MCF 10A (cell line): ENCODE data around the gene ADGRF5. TPM values are rescaled to one million over a fixed set of nuclear protein-coding genes. Genes with fewer than 3 reads are reported as not detected.
A peak's percentile ranks its signal among the peaks of the same experiment; 100 is the strongest.

Source experiments
- BruUV-seq: library from RNA; stranded (reverse); fragments of 400-500 nt; replicated peaks from 2 replicates; lab custom pipeline; 2021; lab: Mats Ljungman, UMichigan
- CTCF ChIA-PET: fragments of 300-600 bp; sonication (Branson Sonifier 250); formaldehyde crosslinking; extraction: SDS; loops from one replicate; lab custom pipeline; 2021; ENCODE audit warnings: antibody characterized with exemption, inconsistent platforms; lab: Yijun Ruan, JAX
- POLR2A ChIA-PET: fragments of 300-600, 350-650 bp; sonication (Branson Sonifier 250); formaldehyde crosslinking; extraction: SDS; loops from one replicate; lab custom pipeline; 2020; ENCODE audit warnings: antibody characterized with exemption, inconsistent platforms; lab: Yijun Ruan, JAX
- DNase-seq: peaks from one replicate; pipeline ENCODE4 v3.0.0-alpha.2; 2018; ENCODE audit not compliant: unreplicated experiment
- H3K27ac Mint-ChIP-seq: one replicate; pipeline ENCODE4 v1.8.0; 2022; ENCODE audit warnings: mild to moderate bottlenecking, low read depth, mixed read lengths; ENCODE audit not compliant: unreplicated experiment
- H3K27me3 Mint-ChIP-seq: one replicate; pipeline ENCODE4 v1.8.0; 2022; ENCODE audit warnings: mixed read lengths; ENCODE audit not compliant: insufficient read depth, unreplicated experiment
- H3K36me3 Mint-ChIP-seq: one replicate; pipeline ENCODE4 v1.8.0; 2022; ENCODE audit warnings: mild to moderate bottlenecking, moderate library complexity, mixed read lengths; ENCODE audit not compliant: insufficient read depth, unreplicated experiment
- H3K4me1 Mint-ChIP-seq: one replicate; pipeline ENCODE4 v1.8.0; 2022; ENCODE audit warnings: mixed read lengths; ENCODE audit not compliant: insufficient read depth, unreplicated experiment
- H3K4me3 Mint-ChIP-seq: one replicate; pipeline ENCODE4 v1.8.0; 2022; ENCODE audit warnings: mild to moderate bottlenecking, moderate library complexity, mixed read lengths; ENCODE audit not compliant: unreplicated experiment
- H3K9me3 Mint-ChIP-seq: one replicate; pipeline ENCODE4 v1.8.0; 2022; ENCODE audit warnings: mixed read lengths; ENCODE audit not compliant: unreplicated experiment
- CTCF ChIP-seq: fragments of 200-600 bp; IDR thresholded peaks from one replicate; pipeline ENCODE4 v1.8.0; 2022; ENCODE audit warnings: antibody characterized with exemption, mild to moderate bottlenecking; ENCODE audit not compliant: unreplicated experiment
- intact Hi-C: fragments of 100-400 bp; cut with micrococcal nuclease; formaldehyde crosslinking; loops from 2 replicates; pipeline ENCODE4 v1.14.1; 2022
- total RNA-seq: library from RNA; stranded (reverse); gene quantifications from 2 replicates; pipeline ENCODE4 v1.2.3, GENCODE V29; 2022

Gene ADGRF5
- total RNA-seq, 1 experiment from 2014 or later: not detected

- Mint-ChIP-seq H3K27me3 (no peaks in the 10 kb centered on the region), H3K4me3 (no peak overlapping the region), H3K9me3 (no peaks in the 10 kb centered on the region), H3K4me1 (peaks cover 2% of the 10 kb centered on the region), H3K27ac (no peak overlapping the region), H3K36me3 (no peaks in the 10 kb centered on the region)
- CTCF ChIA-PET: no interaction called here
- no TSS peak for BruUV-seq
- POLR2A ChIA-PET: no interaction called here
- intact Hi-C loops: no loop called here
- DNase-seq: no peak
- no peak for TF ChIP-seq CTCF
These were observed 28.1 kb downstream of the ADGRF5 start for GRCh38 chr6:46893648-46894047.

- Mint-ChIP-seq H3K4me3 (no peak overlapping the region), H3K9me3 (no peaks in the 10 kb centered on the region), H3K27ac (no peak overlapping the region), H3K4me1 (peaks cover 11% of the 10 kb centered on the region), H3K27me3 (no peaks in the 10 kb centered on the region), H3K36me3 (no peaks in the 10 kb centered on the region)
- no TSS peak for BruUV-seq
- DNase-seq: no peak
- POLR2A ChIA-PET: interaction anchor here (0.5 to 0.6 kb wide), 2 partner anchors 24 to 139 kb away, joined by 3 read pairs; no protein-coding TSS in a partner anchor
- CTCF ChIA-PET: no interaction called here
- no peak for TF ChIP-seq CTCF
- intact Hi-C loops: no loop called here
These were observed 30.4 kb downstream of the ADGRF5 start for GRCh38 chr6:46891252-46891795.

DNA sequence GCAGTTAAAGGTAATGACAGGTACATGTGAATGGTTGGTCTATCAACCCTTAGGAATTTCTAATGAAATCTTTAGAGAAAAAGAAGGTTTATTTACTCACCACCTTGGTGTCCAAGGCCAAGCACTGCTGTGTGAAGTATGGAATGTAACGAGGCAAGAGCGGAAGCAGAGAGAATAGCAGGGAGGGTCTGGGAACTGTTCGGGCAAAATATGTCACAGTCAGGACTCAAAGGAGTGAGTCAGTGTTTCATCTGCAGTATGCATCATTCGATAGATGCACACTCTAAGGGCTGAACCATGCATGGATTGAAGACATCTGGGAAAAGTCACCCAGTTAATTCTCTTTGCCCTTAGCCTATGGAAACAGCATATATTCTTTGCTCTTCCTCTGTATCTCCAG is 33.2 kb downstream of the ADGRF5 start:
- POLR2A ChIA-PET: interaction anchor here (1.0 kb wide), 1 partner anchor 12 kb away, joined by 3 read pairs; no protein-coding TSS in a partner anchor
- intact Hi-C loops: no loop called here
- BruUV-seq: no TSS peak
- no peak overlapping the region for H3K4me3 Mint-ChIP-seq
- peak; percentile 47 for DNase-seq
- no peak overlapping the region for H3K27ac Mint-ChIP-seq
- no peaks in the 10 kb centered on the region for H3K9me3 Mint-ChIP-seq
- no peak for TF ChIP-seq CTCF
- H3K27me3 Mint-ChIP-seq: no peaks in the 10 kb centered on the region
- peaks cover 11% of the 10 kb centered on the region for H3K4me1 Mint-ChIP-seq
- no peaks in the 10 kb centered on the region for H3K36me3 Mint-ChIP-seq
- CTCF ChIA-PET: interaction anchor here (1.1 kb wide), 1 partner anchor 31 kb away, joined by 3 read pairs; no protein-coding TSS in a partner anchor

GRCh38 chr6:46888031-46888430 is 33.7 kb downstream of the ADGRF5 start:
- no peak overlapping the region for H3K4me3 Mint-ChIP-seq
- no peak overlapping the region for H3K27ac Mint-ChIP-seq
- no peaks in the 10 kb centered on the region for H3K36me3 Mint-ChIP-seq
- no TSS peak for BruUV-seq
- DNase-seq: peak; percentile 36
- H3K9me3 Mint-ChIP-seq: no peaks in the 10 kb centered on the region
- POLR2A ChIA-PET: no interaction called here
- intact Hi-C loops: no loop called here
- H3K27me3 Mint-ChIP-seq: no peaks in the 10 kb centered on the region
- H3K4me1 Mint-ChIP-seq: peaks cover 11% of the 10 kb centered on the region
- CTCF ChIA-PET: no interaction called here
- TF ChIP-seq CTCF: no peak
